Fibroblast of pulmonary artery (primary cell): ENCODE results near the gene SLC45A1.
"Not testable (repeated sequence)": the region's sequence is repeated elsewhere in the genome, so short reads cannot be mapped to it uniquely, and the experiment has no call there.

Experiments
- DNase-seq: peaks from one replicate; pipeline ENCODE4 v3.0.0-alpha.2; 2010; ENCODE audit warnings: low read depth
- H3K4me3 ChIP-seq: replicated peaks from 2 replicates; pipeline ENCODE4 v1.5.1; 2011; ENCODE audit warnings: low read depth, mild to moderate bottlenecking, control low read depth, low read length, moderate library complexity
- CTCF ChIP-seq: IDR thresholded peaks from 2 replicates; pipeline ENCODE4 v1.5.1; 2011; ENCODE audit warnings: mild to moderate bottlenecking, control low read depth, low read length, inconsistent platforms; ENCODE audit errors: missing control alignments

SLC45A1 gene

GRCh38 chr1:8317647-8318381 is at the start of gene SLC45A1:
TSS of gene SLC45A1 (plus strand) at chr1:8318114. CDS start at chr1:8324330, 6,216 bp downstream.
- no peak for TF ChIP-seq CTCF
- peak; percentile 70 for DNase-seq

DNA sequence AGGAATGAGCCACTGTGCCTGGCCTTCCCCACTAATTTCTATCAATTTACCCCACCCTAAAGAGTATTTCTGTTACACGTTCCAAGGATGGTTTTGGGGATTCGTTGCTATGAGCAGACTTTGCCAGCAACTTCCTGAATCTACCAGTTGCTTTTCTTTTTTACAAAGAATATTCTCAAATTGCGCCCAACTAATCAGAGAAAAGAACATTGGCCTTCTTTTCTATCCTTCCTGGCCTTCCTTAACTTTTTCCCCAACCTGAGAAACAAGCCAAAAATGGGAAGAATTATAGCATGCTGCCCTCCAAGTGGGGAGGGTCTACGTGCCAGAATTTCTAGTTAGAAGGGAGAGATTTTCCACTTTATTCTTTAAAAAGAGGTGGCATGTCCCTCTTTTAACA is 44.9 kb upstream of the SLC45A1 start:
- no peak for TF ChIP-seq CTCF
- no peak for DNase-seq
- H3K4me3 ChIP-seq, result no peak overlapping the region

More at GRCh38 chr1:8317647-8318381, at the start of gene SLC45A1:
- H3K4me3 ChIP-seq, result peak within 1 kb of the TSS; percentile 60

DNA sequence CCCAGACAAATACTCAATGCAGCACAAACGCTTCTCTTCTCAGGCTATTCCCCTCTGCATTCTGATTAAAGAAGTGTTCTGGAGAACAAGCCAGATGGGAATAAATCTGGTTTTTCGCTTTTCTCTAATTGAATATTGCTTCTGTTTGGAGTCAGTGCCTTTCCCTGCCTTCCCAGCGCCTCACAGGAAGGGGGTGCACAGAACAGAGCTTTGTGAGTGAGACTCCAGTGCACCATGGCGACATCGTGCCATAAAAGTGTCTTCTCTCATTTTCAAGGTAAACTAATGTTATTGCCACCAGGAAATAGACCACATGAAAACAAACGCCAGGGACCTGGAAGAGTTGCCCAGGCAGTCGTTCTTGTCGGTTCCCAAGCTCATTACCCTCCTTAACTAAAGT is 43.6 kb upstream of the SLC45A1 start:
- TF ChIP-seq CTCF, result no peak
- H3K4me3 ChIP-seq, result no peak overlapping the region
- no peak for DNase-seq

GRCh38 chr1:8276173-8276914 is 41.6 kb upstream of the SLC45A1 start:
- no peak for DNase-seq
- TF ChIP-seq CTCF, result no peak
- no peak overlapping the region for H3K4me3 ChIP-seq

DNA sequence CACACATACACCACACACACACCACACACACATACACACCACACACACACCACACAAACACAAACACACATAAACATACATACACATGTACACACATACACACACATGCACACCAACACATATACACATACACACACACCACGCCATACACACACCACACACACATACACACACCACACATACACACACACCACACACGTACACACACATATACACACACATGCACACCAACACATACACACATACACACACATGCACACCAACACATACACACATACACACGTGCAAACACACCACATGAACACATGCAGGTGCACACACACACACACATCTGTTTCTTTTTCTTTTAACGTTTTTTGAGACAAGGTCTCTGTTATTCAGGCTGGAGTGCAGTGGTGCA is 41.0 kb upstream of the SLC45A1 start:
- no peak overlapping the region for H3K4me3 ChIP-seq
- no peak for TF ChIP-seq CTCF
- DNase-seq, result no peak

DNA sequence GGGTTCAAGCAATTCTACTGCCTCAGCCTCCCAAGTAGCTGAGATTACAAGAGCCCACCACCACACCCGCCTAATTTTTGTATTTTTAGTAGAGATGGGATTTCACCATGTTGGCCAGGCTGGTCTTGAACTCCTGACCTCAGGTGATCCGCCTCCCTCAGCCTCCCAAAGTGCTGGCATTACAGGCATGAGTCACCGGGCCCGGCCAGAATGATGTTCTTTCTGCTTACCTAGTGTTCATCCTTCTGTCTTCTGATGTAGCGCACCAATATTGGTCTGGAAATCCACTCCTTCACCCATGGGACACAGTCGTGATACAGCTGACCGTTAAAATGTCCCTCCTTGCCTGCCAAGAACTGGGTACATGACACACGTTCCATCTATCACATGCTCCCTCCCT is 39.2 kb upstream of the SLC45A1 start:
- not testable (repeated sequence) for H3K4me3 ChIP-seq, DNase-seq

GRCh38 chr1:8281843-8282509 is 35.9 kb upstream of the SLC45A1 start:
- no peak for DNase-seq
- no peak for TF ChIP-seq CTCF
- no peak overlapping the region for H3K4me3 ChIP-seq
